ENCODE data around the gene SPON2.

SPON2 gene

DNA sequence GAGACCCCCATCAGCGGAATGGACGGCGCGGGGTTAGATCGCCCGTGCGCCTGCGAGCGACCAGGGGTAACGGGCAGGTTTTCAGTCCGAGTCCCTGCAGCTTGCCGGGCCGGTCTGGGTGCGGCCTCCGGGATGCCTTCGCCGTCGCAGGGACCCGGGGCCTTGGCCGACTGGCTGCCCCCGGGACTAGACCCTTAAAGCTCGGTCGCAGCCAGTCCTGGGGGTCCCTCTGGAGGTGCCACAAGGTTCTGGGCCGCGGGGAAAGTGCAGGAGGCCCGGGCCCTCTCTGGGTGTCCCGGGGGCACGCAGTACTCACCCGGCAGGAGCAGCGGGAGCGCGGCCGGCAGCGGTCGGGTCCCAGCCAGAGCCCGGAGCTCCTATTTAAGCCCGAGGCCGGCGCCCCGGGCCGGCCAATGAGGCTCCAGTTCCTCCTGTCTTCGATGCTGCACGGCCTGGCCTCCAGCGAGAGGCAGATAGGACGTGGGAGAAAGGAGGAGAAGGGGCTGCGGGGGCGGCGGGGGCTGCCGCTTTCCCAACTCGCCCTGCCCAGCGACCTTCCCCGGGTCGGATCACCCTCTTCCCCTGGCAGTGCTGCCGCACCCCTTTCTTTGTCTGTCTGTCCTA, at the start of gene SPON2:
Gene SPON2, minus strand, starts transcription at position 356 of the 624 bp plus-strand sequence.
- FAIRE-seq, result no peak

GRCh38 chr4:1221155-1221870, 48.9 kb upstream of the SPON2 start:
- FAIRE-seq, result no peak

DNA sequence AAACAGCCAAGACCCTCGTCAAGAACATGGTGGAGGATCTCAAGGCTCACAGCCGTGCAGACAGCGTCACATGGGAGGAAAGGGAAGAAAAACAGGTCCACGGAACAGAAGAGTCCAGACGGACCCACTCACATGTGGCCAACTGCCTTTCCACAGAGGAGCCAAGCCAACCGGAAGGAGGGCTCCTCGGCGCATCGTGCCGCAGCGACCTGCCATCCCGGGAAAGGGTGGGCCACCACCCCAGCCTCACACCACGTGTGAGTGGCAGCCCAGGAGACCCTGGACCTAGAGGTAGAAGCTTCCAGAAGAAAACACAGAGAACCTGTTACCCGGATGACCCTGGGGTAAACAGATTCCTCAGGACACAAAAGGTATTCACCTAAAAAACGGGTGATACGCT, 48.2 kb upstream of the SPON2 start:
- no peak for FAIRE-seq

DNA sequence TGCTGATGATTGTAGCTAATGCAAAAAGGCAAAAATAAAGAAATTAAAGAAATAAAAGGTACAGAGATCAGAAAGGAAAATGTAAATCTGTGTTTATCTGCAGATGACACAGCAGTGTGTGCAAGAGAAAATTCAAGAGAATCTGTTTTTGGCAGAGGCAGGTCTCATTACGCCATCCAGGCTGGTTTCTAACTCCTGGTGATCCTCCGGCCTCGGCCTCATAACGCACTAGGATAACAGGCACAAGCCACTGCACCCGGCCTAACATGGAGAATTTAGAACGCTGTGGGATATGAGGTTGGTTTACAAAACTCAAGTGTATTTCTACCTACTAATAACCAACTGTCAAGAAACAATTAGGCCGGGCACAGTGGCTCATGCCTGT, 47.2 kb upstream of the SPON2 start:
- no peak for FAIRE-seq

- FAIRE-seq, result no peak
Measured at GRCh38 chr4:1218634-1219565, 46.5 kb upstream of the SPON2 start.

DNA sequence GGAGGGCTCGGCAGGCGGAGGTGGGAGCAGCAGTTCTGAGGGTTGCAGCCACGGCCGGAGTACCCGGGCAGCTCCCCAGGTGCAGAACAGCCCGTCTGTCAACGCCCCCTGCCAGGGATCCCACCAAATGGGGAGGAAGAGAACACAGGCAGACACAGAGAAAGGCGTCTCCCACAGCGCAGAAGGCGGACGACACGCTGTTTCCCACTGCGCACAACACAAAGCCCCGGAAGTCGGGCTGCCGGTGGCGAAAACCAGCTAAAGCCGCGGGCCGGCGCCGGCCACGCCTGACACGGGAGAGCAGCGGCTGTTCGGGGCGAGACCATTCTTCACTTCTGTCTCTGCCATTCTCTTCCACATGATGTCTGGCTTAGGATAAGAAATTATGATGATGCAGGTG, 45.0 kb upstream of the SPON2 start:
- FAIRE-seq, result no peak

DNA sequence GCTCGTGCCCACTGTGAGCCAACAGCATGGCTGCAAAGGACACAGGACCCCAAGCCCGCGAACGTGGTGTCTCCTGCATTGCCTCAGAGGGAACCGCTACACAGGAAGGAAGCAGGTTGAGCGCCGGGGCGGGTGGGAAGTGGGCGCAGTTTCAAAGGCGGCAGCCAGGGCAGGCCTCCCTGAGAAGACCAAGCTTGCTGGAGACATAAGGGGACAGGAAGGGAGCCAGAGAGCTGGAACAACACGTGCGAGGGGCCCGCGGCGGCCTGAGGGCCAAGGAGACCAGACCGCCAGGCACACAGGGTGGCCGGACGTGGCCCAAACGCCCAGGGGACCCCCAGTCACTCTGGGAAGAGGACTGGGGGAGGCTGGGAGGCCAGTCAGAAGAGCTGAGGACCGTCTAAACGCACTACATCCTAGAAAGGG, 44.5 kb upstream of the SPON2 start:
- no peak for FAIRE-seq

DNA sequence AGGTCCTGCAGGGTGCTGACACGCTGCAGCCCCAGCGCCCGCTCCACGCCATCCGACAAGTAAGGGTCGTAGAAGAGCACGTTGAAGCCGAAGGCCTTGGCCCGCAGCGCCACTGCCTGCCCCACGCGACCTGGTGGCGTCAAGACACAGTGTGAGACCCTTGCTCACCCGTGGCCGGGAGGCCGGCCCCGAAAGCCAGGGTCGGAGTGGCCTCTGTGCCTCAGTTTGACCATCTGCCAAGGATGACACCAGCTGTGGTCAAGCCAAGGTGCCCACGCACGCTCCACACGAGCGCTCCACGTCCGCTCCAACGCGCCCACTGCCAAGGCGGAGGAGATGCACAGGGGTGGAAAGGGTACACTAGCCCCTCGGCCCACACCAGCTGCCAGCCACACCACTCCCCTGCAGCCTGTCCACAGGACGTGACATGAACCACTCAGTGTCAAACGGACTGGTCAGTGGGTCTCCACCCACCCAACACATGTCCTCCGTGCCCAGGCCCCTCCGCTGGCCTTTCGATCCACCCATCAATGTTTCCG, 43.8 kb upstream of the SPON2 start:
- FAIRE-seq, result no peak

DNA sequence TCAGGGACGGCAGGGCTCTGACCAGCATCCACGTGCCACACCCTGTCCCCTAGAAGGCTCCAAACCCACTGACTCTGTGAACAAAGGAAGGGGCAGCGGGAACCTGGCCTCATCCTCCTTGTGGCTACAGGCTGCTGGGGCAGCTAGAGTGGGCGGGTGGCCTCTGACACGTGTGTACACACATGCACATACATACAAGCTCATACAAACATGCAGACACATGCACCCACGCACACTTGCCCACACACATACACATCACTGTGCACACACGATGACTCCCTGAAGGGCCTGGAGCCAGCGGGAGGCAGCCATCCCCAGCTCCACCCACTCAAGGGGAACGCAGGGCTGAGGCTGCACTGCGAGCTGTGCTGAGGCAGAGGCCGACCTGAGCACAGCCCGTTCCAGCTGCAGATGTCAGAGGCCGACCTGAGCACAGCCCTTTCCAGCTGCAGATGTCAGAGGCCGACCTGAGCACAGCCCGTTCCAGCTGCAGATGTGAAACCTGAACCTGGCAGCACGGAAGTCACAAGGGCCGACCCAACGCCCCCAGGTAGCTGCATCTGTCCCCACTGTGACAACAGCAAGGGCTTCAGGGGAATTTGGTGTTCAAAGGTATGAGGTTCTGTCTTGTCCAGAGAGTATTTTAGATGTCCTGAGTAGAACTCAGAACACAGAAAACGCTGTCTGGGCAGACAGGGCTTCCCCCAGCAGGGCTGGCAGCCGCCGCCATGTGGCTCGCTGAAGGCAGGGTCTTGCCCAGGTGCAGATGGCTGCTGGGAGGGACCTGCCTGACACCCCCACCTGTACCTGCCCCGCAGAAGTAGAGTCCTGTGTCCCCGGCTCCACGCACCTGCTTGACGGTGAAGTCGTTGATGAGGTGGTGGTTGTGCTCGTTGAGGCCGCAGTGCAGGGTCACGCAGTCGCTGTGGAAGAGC, 43.0 kb upstream of the SPON2 start:
- no peak for FAIRE-seq

- no peak for FAIRE-seq
Measured at GRCh38 chr4:1214101-1215095, 42.0 kb upstream of the SPON2 start.

DNA sequence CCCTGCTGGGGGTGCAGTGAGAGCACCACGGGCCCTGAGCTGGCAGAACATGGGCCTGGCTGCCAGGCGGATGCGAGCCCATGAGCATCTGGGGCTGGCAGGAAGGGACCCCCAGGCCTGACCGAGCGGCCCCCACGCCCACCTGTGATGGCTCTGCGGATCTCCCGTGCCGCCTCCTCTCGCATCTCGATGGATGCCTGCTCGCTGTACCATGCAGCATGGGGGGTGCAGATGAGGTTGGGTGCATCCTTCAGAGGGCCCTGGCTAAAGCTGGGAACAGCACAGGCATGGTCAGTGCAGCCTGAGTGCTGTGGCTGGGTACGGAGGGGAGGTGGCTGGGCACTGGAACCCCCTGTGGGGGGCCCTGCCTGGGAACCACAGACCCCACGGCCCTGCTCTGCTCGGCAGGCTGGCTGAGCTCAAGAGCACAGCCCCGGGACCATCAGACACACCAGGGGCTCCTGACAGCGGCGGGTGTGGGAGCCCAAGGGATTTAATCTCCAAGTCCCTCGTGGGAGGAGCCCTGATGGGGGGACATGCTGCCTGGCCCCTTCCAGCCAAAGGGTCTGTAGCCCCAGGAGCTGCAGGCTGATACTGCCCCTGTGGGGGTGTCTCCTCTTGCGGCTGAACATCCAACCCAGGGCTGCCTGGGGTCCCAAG, 41.1 kb upstream of the SPON2 start:
- no peak for FAIRE-seq

- no peak for FAIRE-seq
Measured at GRCh38 chr4:1212546-1213335, 40.4 kb upstream of the SPON2 start.

GRCh38 chr4:1211891-1212545, 39.6 kb upstream of the SPON2 start:
- FAIRE-seq, result no peak

DNA sequence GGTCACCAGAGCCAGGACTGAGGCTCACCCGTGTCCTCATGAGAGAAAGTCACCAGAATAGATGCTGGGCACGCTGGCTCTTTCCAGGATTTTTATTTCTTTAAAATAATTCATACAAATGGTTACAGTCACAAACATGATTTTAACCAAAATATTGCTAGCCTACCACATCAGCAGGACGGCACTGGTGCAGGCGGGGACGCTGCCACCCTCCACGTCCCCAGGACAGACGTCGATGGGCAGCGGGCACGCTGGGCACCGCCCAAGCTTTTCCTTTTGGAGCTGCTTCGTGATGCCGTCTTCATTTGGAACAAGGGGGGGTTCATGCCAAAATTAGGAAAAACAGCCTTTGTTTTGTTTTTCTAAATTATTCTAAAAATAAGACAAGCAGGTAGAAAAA, 39.0 kb upstream of the SPON2 start:
- FAIRE-seq, result no peak

GRCh38 chr4:1210971-1211370, 38.6 kb upstream of the SPON2 start:
- FAIRE-seq, result no peak

- FAIRE-seq, result no peak
Measured at GRCh38 chr4:1210241-1210841, 38.0 kb upstream of the SPON2 start.

GRCh38 chr4:1209821-1210220, 37.4 kb upstream of the SPON2 start:
- no peak for FAIRE-seq

- FAIRE-seq, result no peak
Measured at GRCh38 chr4:1208970-1209704, 36.8 kb upstream of the SPON2 start.
